GM15510 (cell line): ENCODE data around the gene KRTAP9-3.
"Not testable (repeated sequence)": the region's sequence is repeated elsewhere in the genome, so short reads cannot be mapped to it uniquely, and the experiment has no call there.

ENCODE experiments used
- POLR2A ChIP-seq: IDR thresholded peaks from 3 replicates; pipeline ENCODE4 v1.6.1; 2011; ENCODE audit warnings: borderline replicate concordance; ENCODE audit not compliant: insufficient read length; ENCODE audit errors: extremely low read depth

KRTAP9-3 gene

DNA sequence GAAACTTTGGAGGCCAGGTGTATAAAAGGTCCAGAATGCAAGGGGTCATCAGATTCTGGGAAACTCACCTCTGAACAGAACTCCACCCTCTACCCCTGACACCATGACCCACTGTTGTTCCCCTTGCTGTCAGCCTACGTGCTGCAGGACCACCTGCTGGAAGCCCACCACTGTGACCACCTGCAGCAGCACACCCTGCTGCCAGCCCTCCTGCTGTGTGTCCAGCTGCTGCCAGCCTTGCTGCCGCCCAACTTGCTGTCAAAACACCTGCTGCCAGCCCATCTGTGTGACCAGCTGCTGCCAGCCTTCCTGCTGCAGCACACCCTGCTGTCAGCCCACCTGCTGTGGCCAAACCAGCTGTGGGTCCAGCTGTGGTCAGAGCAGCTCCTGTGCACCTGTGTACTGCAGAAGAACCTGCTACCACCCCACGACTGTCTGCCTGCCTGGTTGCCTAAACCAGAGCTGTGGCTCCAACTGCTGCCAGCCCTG, 5.7 kb downstream of the KRTAP9-3 start, which contains the start of gene KRTAP9-8:
KRTAP9-8 (plus strand) TSS at position 51 of the 489 bp plus-strand sequence; CDS start at position 104, 53 bp downstream.
- not testable (repeated sequence) for TF ChIP-seq POLR2A

DNA sequence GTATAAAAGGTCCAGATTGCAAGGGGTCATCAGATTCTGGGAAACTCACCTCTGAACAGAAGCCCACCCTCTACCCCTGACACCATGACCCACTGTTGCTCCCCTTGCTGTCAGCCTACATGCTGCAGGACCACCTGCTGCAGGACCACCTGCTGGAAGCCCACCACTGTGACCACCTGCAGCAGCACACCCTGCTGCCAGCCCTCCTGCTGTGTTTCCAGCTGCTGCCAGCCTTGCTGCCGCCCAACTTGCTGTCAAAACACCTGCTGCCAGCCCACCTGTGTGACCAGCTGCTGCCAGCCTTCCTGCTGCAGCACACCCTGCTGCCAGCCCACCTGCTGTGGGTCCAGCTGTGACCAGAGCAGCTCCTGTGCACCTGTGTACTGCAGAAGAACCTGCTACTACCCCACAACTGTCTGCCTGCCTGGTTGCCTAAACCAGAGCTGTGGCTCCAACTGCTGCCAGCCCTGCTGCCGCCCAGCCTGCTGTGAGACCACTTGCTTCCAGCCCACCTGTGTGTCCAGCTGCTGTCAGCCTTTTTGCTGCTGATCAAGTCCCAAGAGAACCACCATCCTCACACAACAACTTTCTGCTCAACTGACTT, 17.5 kb downstream of the KRTAP9-3 start, which contains the start of gene KRTAP9-4:
KRTAP9-4 (plus strand) TSS at position 51 of the 604 bp plus-strand sequence; CDS start at position 85, 34 bp downstream.
- not testable (repeated sequence) for TF ChIP-seq POLR2A

DNA sequence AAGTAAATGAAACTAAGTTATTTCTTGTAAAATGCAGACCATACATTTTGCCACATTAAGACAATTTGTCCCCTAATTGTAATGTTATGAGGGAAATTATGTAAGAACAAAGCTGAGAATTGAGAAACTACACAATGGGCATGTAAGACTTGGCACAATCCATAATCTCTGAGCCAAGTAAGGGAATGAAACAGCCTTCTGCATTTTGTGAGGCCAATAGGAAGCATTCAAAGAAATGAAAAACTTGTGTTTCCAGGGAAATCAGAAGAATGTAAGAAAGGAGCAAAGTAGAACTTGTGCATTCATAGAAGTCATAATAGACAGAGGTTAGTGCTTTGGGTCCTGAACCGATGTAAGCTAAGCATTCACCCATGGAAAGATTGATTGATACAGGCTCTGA, 19.0 kb downstream of the KRTAP9-3 start:
- no peak for TF ChIP-seq POLR2A

- TF ChIP-seq POLR2A = no peak
These were observed 22.6 kb downstream of the KRTAP9-3 start for GRCh38 chr17:41254861-41255260.

GRCh38 chr17:41255381-41256290, 23.4 kb downstream of the KRTAP9-3 start, which contains the start of gene KRTAP9-9:
Gene KRTAP9-9, plus strand, starts transcription at chr17:41255384.
- TF ChIP-seq POLR2A = not testable (repeated sequence)

DNA sequence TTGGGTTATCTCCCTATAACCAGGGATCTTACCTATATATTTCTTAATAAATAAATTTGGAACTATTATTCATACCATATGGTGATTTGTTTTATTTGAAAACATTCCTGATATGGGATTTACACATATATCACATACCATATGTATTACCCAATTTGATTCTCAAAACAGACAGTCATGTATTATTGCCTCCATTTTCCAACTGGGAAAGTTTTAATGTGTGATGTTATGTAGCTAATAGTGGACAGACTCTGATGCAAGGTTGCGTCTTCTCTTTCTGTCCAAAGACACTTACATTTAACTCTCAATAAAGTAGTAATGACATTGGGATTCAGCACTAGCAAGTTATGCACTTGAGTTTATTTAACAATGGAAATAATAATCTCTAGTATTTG, 24.0 kb downstream of the KRTAP9-3 start:
- TF ChIP-seq POLR2A = no peak

GRCh38 chr17:41258406-41258805, 26.2 kb downstream of the KRTAP9-3 start:
- no peak for TF ChIP-seq POLR2A

- no peak for TF ChIP-seq POLR2A
These were observed 31.0 kb downstream of the KRTAP9-3 start for GRCh38 chr17:41263212-41263611.

GRCh38 chr17:41264599-41264998, 32.4 kb downstream of the KRTAP9-3 start:
- TF ChIP-seq POLR2A = no peak

- TF ChIP-seq POLR2A = no peak
These were observed 32.8 kb downstream of the KRTAP9-3 start, which contains the start of gene KRTAP9-6 for GRCh38 chr17:41265078-41265477. Gene KRTAP9-6, plus strand, starts transcription at chr17:41265378. Its CDS starts 0 bp downstream, at chr17:41265378.

DNA sequence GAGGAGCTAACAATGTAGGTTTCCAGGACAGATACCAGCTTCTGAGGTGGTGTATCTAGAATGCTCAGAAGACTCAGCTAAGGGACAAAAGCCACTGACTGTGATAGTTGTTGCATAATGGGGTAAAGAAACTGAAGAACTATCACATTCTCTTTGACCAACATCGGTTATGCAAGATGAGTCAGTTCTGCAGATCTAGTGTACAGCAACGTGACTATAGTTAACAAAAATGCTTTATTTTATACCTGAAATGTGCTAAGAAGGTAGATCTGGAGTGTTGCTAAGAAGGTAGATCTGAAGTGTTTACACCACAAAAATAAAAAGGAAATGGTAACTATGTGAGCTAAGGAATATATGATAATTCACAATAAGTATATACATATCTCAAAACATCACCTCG, 35.5 kb downstream of the KRTAP9-3 start:
- no peak for TF ChIP-seq POLR2A

DNA sequence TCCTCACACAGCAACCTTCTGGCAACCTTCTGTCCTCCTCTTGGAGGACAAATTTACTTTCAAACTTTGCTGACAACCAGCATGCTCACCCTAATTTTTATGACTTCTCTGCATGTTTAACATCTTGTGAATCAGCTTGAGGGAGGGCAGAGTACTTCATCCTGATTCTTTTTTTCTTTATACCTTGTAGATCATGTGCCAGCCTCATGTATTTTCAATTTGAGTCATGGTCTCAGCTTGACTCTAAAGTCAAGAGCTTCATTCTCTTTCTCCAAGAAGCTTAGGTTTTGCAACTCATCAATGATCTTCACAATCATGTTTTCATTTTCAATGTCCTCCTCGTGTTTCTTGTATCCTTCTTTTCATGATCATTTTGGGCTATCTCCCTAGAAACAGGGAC, 39.6 kb downstream of the KRTAP9-3 start:
- no peak for TF ChIP-seq POLR2A

GRCh38 chr17:41275648-41276190, 43.5 kb downstream of the KRTAP9-3 start, which contains the start of gene KRTAP9-7:
Gene KRTAP9-7, plus strand, starts transcription at chr17:41275698. Its CDS starts 0 bp downstream, at chr17:41275698.
- not testable (repeated sequence) for TF ChIP-seq POLR2A

GRCh38 chr17:41278176-41278955, 46.1 kb downstream of the KRTAP9-3 start:
- no peak for TF ChIP-seq POLR2A
